AG09319 (cell line): ENCODE measurements around the gene LSM2.
A peak's percentile ranks its signal among the peaks of the same experiment; 100 is the strongest.
"Not testable (repeated sequence)": the region's sequence is repeated elsewhere in the genome, so short reads cannot be mapped to it uniquely, and the experiment has no call there.

Source experiments
- DNase-seq: peaks from one replicate; pipeline ENCODE4 v3.0.0-alpha.2; 2010; ENCODE audit warnings: low read depth; ENCODE audit errors: extremely low read depth
- CTCF ChIP-seq: IDR thresholded peaks from 2 replicates; pipeline ENCODE4 v1.5.1; 2011; ENCODE audit warnings: low read depth, mild to moderate bottlenecking, inconsistent platforms, low read length, moderate library complexity

LSM2 gene

DNA sequence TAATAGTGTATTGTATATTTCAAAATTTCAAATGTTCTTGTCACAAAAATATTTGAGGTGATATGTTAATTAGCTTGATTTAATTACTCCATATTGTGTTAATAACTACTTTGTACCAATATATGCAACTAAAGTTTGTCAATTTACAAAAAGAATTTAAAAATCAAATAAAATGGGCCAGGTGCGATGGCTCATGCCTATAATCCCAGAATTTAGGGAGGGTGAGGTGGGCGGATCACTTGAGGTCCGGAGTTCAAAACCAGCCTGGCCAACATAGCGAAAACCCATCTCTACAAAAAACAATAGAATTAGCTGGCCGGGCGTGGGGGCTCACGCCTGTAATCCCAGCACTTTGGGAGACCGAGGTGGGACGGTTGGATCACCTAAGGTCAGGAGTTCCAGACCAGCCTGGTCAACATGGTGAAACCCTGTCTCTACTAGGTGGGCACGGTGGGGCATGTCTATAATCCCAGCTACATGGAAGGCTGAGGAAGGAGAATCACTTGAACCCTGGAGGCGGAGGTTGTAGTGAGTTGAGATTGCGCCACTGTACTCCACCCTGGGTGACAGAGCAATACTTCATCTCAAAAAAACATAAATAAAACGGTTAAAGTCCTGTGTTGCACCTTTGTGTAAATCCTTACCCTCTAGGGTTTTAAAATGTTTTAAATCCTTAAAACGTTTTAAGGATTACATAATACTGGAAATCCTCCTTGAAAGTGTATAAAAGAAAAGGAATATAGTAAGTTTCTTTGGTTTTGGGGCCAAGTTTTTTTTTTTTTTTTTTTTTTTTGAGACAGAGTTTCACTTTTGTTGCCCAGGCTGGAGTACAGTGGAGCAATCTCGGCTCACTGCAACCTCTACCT lies 24.8 kb upstream of the LSM2 start:
- no peak for DNase-seq
- TF ChIP-seq CTCF = no peak

DNA sequence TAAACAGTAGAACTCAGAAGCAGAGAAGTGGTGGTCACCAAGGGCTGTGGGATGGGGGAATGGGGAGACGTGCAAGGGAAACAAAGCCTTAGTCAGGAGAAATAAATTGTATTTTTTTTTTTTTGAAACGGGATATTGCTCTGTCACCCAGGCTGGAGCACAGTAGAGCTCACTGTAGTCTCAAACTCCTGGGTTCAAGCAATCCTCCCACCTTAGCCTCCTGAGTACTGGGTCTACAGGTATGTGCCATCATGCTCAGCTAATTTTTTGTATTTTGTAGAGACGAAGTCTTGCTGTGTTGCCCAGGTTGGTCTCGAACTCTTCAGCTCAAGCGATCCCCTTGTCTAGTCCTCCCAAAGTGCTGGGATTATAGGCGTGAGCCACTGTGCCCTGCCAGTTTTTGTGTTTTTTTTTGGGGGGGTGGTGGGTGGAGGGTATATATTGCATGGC lies 24.1 kb upstream of the LSM2 start:
- no peak for DNase-seq
- no peak for TF ChIP-seq CTCF

DNA sequence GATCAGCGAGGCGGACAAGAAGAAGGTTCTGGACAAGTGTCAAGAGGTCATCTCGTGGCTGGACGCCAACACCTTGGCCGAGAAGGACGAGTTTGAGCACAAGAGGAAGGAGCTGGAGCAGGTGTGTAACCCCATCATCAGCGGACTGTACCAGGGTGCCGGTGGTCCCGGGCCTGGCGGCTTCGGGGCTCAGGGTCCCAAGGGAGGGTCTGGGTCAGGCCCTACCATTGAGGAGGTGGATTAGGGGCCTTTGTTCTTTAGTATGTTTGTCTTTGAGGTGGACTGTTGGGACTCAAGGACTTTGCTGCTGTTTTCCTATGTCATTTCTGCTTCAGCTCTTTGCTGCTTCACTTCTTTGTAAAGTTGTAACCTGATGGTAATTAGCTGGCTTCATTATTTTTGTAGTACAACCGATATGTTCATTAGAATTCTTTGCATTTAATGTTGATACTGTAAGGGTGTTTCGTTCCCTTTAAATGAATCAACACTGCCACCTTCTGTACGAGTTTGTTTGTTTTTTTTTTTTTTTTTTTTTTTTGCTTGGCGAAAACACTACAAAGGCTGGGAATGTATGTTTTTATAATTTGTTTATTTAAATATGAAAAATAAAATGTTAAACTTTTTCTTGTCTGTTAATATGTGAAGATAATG lies 23.0 kb upstream of the LSM2 start:
- peak; percentile 29 for TF ChIP-seq CTCF
- no peak for DNase-seq

DNA sequence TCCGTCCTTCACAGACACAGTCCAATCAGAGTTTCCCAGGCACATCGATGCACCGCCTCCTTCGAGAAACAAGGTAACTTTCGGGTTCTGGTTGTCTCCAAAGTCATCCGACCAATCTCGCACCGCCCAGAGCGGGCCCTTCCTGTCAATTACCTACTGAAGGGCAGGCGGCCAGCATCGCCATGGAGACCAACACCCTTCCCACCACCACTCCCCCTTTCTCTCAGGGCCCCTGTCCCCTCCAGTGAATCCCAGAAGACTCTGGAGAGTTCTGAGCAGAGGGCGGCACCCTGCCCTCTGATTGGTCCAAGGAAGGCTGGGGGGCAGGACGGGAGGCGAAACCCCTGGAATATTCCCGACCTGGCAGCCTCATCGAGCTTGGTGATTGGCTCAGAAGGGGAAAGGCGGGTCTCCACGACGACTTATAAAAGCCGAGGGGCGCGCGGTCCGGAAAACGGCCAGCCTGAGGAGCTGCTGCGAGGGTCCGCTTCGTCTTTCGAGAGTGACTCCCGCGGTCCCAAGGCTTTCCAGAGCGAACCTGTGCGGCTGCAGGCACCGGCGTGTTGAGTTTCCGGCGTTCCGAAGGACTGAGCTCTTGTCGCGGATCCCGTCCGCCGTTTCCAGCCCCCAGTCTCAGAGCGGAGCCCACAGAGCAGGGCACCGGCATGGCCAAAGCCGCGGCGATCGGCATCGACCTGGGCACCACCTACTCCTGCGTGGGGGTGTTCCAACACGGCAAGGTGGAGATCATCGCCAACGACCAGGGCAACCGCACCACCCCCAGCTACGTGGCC lies 20.7 kb upstream of the LSM2 start, which contains the start of gene HSPA1B:
Gene HSPA1B (plus strand): TSS at position 453 of the 794 bp plus-strand sequence. CDS start 213 bp downstream, at position 666.
- DNase-seq = peak; percentile 99
- TF ChIP-seq CTCF = no peak

GRCh38 chr6:31826793-31827285 lies 20.1 kb upstream of the LSM2 start:
- no peak; the same call in 1 of the 2 replicates for TF ChIP-seq CTCF
- DNase-seq = peak; percentile 79

DNA sequence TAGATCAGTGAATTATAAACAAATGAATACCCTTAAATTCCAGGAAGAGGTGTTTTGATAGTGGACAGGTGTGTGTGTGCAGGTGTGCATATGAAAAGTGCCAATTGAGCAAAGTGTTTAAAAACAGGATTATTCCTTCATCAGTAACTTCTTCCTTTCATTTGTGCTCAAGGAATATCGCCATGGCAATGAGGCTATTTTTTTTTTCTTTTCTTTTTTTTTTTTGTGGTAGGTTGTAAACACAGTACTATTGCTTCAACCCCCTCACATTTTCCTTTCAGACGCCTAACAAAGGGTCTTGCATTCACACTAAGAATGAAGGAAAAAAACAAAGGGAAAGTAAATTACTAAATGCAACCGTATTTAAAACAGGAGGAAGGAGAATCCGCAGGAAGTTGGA lies 18.8 kb upstream of the LSM2 start:
- DNase-seq = no peak
- TF ChIP-seq CTCF = no peak

- not testable (repeated sequence) for DNase-seq
These were observed 16.9 kb upstream of the LSM2 start for GRCh38 chr6:31823592-31824196.
